ENCODE measurements around the gene UBASH3B.
"Not testable (repeated sequence)": the region's sequence is repeated elsewhere in the genome, so short reads cannot be mapped to it uniquely, and the experiment has no call there.

The UBASH3B gene

GRCh38 chr11:122655527-122656072 lies at the start of gene UBASH3B:
UBASH3B (plus strand) TSS chr11:122655722; CDS start chr11:122656050, 328 bp downstream.
- H3K36me3 ChIP-seq (ENCODE audit: insufficient read depth, low read length) = no peaks in the 10 kb centered on the region
- H3K9me3 ChIP-seq (ENCODE audit: control insufficient read depth, insufficient read depth, low read length) = no peaks in the 10 kb centered on the region
- H3K9ac ChIP-seq (ENCODE audit: low read depth, low read length) = peak within 1 kb of the TSS; percentile 88
- H3K4me1 ChIP-seq (ENCODE audit: insufficient read depth, low read length) = peaks cover 5% of the 10 kb centered on the region; the same call in 1 of the 2 replicates

GRCh38 chr11:122607162-122607561 lies 48.4 kb upstream of the UBASH3B start:
- not testable (repeated sequence) for H3K9ac ChIP-seq (ENCODE audit: low read depth, low read length); H3K9me3 ChIP-seq (ENCODE audit: control insufficient read depth, insufficient read depth, low read length); H3K4me1 ChIP-seq (ENCODE audit: insufficient read depth, low read length); H3K36me3 ChIP-seq (ENCODE audit: insufficient read depth, low read length)

- H3K4me1 ChIP-seq (ENCODE audit: insufficient read depth, low read length) = no peaks in the 10 kb centered on the region
- H3K9me3 ChIP-seq (ENCODE audit: control insufficient read depth, insufficient read depth, low read length) = no peaks in the 10 kb centered on the region
- H3K9ac ChIP-seq (ENCODE audit: low read depth, low read length) = no peak overlapping the region
- H3K36me3 ChIP-seq (ENCODE audit: insufficient read depth, low read length) = no peaks in the 10 kb centered on the region
Measured at GRCh38 chr11:122612123-122612824, 43.2 kb upstream of the UBASH3B start.

- Histone ChIP-seq H3K9me3 (ENCODE audit: control insufficient read depth, insufficient read depth, low read length) (peaks cover 2% of the 10 kb centered on the region; the same call in 1 of the 2 replicates), H3K9ac (ENCODE audit: low read depth, low read length) (no peak overlapping the region), H3K36me3 (ENCODE audit: insufficient read depth, low read length) (no peaks in the 10 kb centered on the region), H3K4me1 (ENCODE audit: insufficient read depth, low read length) (no peaks in the 10 kb centered on the region)
Measured at GRCh38 chr11:122616718-122617117, 38.8 kb upstream of the UBASH3B start.

GRCh38 chr11:122617297-122617696 lies 38.2 kb upstream of the UBASH3B start:
- peaks cover 2% of the 10 kb centered on the region; the same call in 1 of the 2 replicates for H3K9me3 ChIP-seq (ENCODE audit: control insufficient read depth, insufficient read depth, low read length)
- no peak overlapping the region for H3K9ac ChIP-seq (ENCODE audit: low read depth, low read length)
- no peaks in the 10 kb centered on the region for H3K4me1 ChIP-seq (ENCODE audit: insufficient read depth, low read length)
- H3K36me3 ChIP-seq (ENCODE audit: insufficient read depth, low read length) = no peaks in the 10 kb centered on the region

- no peaks in the 10 kb centered on the region for H3K4me1 ChIP-seq (ENCODE audit: insufficient read depth, low read length)
- H3K9me3 ChIP-seq (ENCODE audit: control insufficient read depth, insufficient read depth, low read length) = peaks cover 2% of the 10 kb centered on the region; the same call in 1 of the 2 replicates
- H3K9ac ChIP-seq (ENCODE audit: low read depth, low read length) = no peak overlapping the region
- H3K36me3 ChIP-seq (ENCODE audit: insufficient read depth, low read length) = no peaks in the 10 kb centered on the region
Measured at GRCh38 chr11:122617926-122618325, 37.6 kb upstream of the UBASH3B start.

GRCh38 chr11:122618927-122619326 lies 36.6 kb upstream of the UBASH3B start:
- Histone ChIP-seq H3K4me1 (ENCODE audit: insufficient read depth, low read length) (no peaks in the 10 kb centered on the region), H3K9me3 (ENCODE audit: control insufficient read depth, insufficient read depth, low read length) (peaks cover 2% of the 10 kb centered on the region; the same call in 1 of the 2 replicates), H3K36me3 (ENCODE audit: insufficient read depth, low read length) (no peaks in the 10 kb centered on the region), H3K9ac (ENCODE audit: low read depth, low read length) (no peak overlapping the region)

GRCh38 chr11:122619757-122620156 lies 35.8 kb upstream of the UBASH3B start:
- H3K9me3 ChIP-seq (ENCODE audit: control insufficient read depth, insufficient read depth, low read length) = peaks cover 2% of the 10 kb centered on the region; the same call in 1 of the 2 replicates
- H3K36me3 ChIP-seq (ENCODE audit: insufficient read depth, low read length) = no peaks in the 10 kb centered on the region
- no peaks in the 10 kb centered on the region for H3K4me1 ChIP-seq (ENCODE audit: insufficient read depth, low read length)
- no peak overlapping the region for H3K9ac ChIP-seq (ENCODE audit: low read depth, low read length)

- not testable (repeated sequence) for H3K9me3 ChIP-seq (ENCODE audit: control insufficient read depth, insufficient read depth, low read length); H3K4me1 ChIP-seq (ENCODE audit: insufficient read depth, low read length)
Measured at GRCh38 chr11:122625501-122625900, 30.0 kb upstream of the UBASH3B start.

GRCh38 chr11:122625976-122626665 lies 29.4 kb upstream of the UBASH3B start:
- Histone ChIP-seq H3K36me3 (ENCODE audit: insufficient read depth, low read length) (no peaks in the 10 kb centered on the region), H3K9me3 (ENCODE audit: control insufficient read depth, insufficient read depth, low read length) (no peaks in the 10 kb centered on the region), H3K9ac (ENCODE audit: low read depth, low read length) (no peak overlapping the region), H3K4me1 (ENCODE audit: insufficient read depth, low read length) (no peaks in the 10 kb centered on the region; the same call in 1 of the 2 replicates)

More at GRCh38 chr11:122625501-122625900, 30.0 kb upstream of the UBASH3B start:
- H3K9ac ChIP-seq (ENCODE audit: low read depth, low read length); H3K36me3 ChIP-seq (ENCODE audit: insufficient read depth, low read length): not testable (repeated sequence)

- Histone ChIP-seq H3K4me1 (ENCODE audit: insufficient read depth, low read length) (no peaks in the 10 kb centered on the region; the same call in 1 of the 2 replicates), H3K9ac (ENCODE audit: low read depth, low read length) (no peak overlapping the region), H3K36me3 (ENCODE audit: insufficient read depth, low read length) (no peaks in the 10 kb centered on the region), H3K9me3 (ENCODE audit: control insufficient read depth, insufficient read depth, low read length) (no peaks in the 10 kb centered on the region)
Measured at GRCh38 chr11:122627745-122628144, 27.8 kb upstream of the UBASH3B start.

GRCh38 chr11:122628810-122629555 lies 26.5 kb upstream of the UBASH3B start:
- Histone ChIP-seq H3K36me3 (ENCODE audit: insufficient read depth, low read length) (no peaks in the 10 kb centered on the region), H3K9me3 (ENCODE audit: control insufficient read depth, insufficient read depth, low read length) (no peaks in the 10 kb centered on the region), H3K4me1 (ENCODE audit: insufficient read depth, low read length) (no peaks in the 10 kb centered on the region; the same call in 1 of the 2 replicates), H3K9ac (ENCODE audit: low read depth, low read length) (no peak overlapping the region)

GRCh38 chr11:122632181-122632824 lies 23.2 kb upstream of the UBASH3B start:
- H3K9ac ChIP-seq (ENCODE audit: low read depth, low read length) = no peak overlapping the region
- no peaks in the 10 kb centered on the region; the same call in 1 of the 2 replicates for H3K4me1 ChIP-seq (ENCODE audit: insufficient read depth, low read length)
- H3K36me3 ChIP-seq (ENCODE audit: insufficient read depth, low read length) = no peaks in the 10 kb centered on the region
- H3K9me3 ChIP-seq (ENCODE audit: control insufficient read depth, insufficient read depth, low read length) = no peaks in the 10 kb centered on the region
